ENCODE measurements around the gene OTOP2.

OTOP2 gene

GRCh38 chr17:74928786-74929185 is 4.7 kb downstream of the OTOP2 start:
- no peak for DNase-seq

- no peak for DNase-seq
Observed at GRCh38 chr17:74930535-74931036, 6.5 kb downstream of the OTOP2 start.

GRCh38 chr17:74935048-74935447 is 11.0 kb downstream of the OTOP2 start:
- DNase-seq, result no peak

GRCh38 chr17:74935585-74936469 is 11.8 kb downstream of the OTOP2 start, which contains the start of gene OTOP3:
OTOP3 (plus strand) TSS chr17:74935898; CDS start chr17:74935922, 24 bp downstream.
- no peak for DNase-seq

- DNase-seq, result no peak
Observed at GRCh38 chr17:74936470-74936799, 12.4 kb downstream of the OTOP2 start.

- DNase-seq, result no peak
Observed at GRCh38 chr17:74937064-74938051, 13.3 kb downstream of the OTOP2 start.

- DNase-seq, result no peak
Observed at GRCh38 chr17:74938194-74938950, 14.3 kb downstream of the OTOP2 start.

- DNase-seq, result no peak
Observed at GRCh38 chr17:74939534-74939933, 15.5 kb downstream of the OTOP2 start.

- DNase-seq, result no peak
Observed at GRCh38 chr17:74941128-74941725, 17.2 kb downstream of the OTOP2 start.

GRCh38 chr17:74943808-74944522 is 19.9 kb downstream of the OTOP2 start:
- no peak for DNase-seq

GRCh38 chr17:74945543-74945942 is 21.5 kb downstream of the OTOP2 start:
- DNase-seq, result no peak

- DNase-seq, result no peak
Observed at GRCh38 chr17:74946641-74947040, 22.6 kb downstream of the OTOP2 start.

GRCh38 chr17:74947041-74947754 is 23.1 kb downstream of the OTOP2 start:
- DNase-seq, result no peak

GRCh38 chr17:74949455-74950115 is 25.5 kb downstream of the OTOP2 start:
- no peak for DNase-seq

GRCh38 chr17:74950207-74950606 is 26.1 kb downstream of the OTOP2 start:
- DNase-seq, result no peak

- DNase-seq, result no peak
Observed at GRCh38 chr17:74951065-74951464, 27.0 kb downstream of the OTOP2 start.

GRCh38 chr17:74951680-74952421 is 27.8 kb downstream of the OTOP2 start:
- DNase-seq, result no peak

GRCh38 chr17:74952431-74953133 is 28.5 kb downstream of the OTOP2 start:
- DNase-seq, result no peak

All from activated CD8-positive, alpha-beta memory T cell treated with anti-CD3 and anti-CD28 coated beads for 24 hours (primary cell).